NOMO-1 treated with dmso at 0.1 percent for 144 hours (cell line): ENCODE measurements around the gene PPIP5K2.
"Not testable (repeated sequence)": the region's sequence is repeated elsewhere in the genome, so short reads cannot be mapped to it uniquely, and the experiment has no call there.

Source experiments
- DNase-seq: peaks from one replicate; lab custom pipeline; 2025; ENCODE audit not compliant: unreplicated experiment; lab: John Stamatoyannopoulos, UW

Gene PPIP5K2

DNA sequence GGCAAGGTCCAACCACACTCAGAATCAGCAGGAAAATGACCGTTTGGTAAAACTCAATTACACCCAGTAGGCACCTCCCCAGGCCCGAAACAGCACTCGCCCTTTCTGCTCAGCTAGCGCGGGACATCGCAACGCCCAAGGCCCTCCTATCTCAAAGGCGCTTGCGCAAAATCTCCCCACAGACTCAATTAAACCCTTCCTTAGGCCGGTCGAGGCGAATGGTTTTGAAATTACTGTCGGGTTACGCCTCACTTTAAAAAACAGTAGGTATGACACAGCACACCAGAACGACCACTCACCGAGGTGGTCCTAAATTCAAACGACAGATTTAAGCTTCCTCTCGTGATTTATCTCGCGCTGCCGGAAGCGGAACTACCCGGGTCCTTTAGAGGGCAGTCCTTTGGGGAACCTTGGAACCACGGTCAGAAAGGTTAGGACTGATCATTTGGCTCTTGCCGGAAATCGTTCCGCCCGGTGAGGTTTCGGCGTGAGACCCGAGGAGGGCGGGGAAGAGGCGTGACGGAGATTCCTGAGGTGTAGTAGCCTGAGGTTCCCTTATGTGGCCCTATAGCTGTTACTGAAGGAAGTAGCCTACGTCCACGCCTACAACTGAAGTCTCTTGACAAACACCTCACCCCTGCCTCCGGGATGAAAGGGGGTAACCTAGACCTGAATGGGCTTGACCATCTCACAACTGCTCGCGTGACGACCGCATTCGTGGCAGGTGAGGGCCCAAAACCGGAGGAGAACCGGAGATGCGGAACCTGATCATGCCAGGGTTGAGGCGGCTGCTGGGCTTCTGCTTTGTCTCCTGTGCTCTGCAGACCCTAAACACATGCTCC is at the start of gene PPIP5K2, which contains the start of gene GIN1:
Gene PPIP5K2 (plus strand): TSS at position 537 of the 842 bp plus-strand sequence. CDS start 9,289 bp downstream, outside the sequence.
Gene GIN1 (minus strand): TSS at position 374 of the 842 bp plus-strand sequence. CDS start 11,431 bp downstream, outside the sequence.
- peak; percentile 98 for DNase-seq

DNA sequence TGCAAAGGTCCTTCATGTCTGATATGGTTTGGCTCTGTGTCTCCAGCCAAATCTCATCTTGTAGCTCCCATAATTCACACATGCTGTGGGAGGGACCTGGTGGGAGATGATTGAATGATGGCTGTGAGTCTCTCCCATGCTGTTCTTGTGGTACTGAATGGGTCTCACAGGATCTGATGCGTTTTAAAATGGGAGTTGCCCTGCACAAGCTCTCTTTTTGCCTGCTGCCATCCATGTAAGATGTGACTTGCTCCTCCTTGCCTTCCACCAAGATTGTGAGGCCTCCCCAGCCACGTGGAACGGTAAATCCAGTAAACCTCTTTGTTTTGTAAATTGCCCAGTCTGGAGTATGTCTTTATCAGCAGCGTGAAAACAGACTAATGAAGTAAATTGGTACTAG is 46.6 kb upstream of the PPIP5K2 start:
- DNase-seq, result not testable (repeated sequence)

- no peak for DNase-seq
Observed at GRCh38 chr5:103075442-103075841, 44.7 kb upstream of the PPIP5K2 start.

- DNase-seq, result no peak
Observed at GRCh38 chr5:103079796-103080195, 40.3 kb upstream of the PPIP5K2 start.

DNA sequence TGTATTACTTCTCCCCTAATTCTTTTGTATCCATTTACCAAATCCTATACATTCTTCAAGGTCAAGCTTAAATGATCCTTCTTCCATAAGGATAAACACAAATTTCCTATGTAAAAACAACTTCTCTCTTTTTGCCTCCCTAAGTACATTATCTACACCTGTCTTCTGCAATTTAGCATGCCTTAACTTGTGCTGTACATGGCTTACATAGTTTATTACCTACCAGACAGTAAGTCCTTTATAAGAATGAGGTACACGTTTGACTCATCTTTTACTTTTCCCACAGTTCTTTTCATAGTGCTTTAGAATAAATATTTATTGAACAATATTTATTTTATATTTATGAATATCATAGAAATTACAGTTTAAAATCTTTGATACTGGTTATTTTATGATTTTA is 33.6 kb upstream of the PPIP5K2 start:
- no peak for DNase-seq

DNA sequence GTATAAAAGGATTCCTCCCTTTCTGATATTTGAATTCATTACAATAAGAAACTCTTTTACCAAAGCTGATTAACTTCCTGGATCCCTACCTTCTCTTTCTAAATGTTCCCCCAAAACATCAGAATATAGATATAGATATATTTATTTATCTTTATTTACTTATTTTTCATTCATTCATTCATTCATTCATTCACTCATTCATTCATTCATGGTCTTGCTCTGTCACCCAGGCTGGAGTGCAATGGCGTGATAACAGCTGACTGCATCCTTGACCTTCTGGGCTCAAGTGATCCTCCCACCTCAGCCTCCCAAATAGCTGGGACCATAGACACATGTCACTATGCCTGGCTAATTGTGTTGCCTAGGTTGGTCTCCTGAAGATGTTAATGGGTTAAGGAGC is 30.8 kb upstream of the PPIP5K2 start:
- no peak for DNase-seq

DNA sequence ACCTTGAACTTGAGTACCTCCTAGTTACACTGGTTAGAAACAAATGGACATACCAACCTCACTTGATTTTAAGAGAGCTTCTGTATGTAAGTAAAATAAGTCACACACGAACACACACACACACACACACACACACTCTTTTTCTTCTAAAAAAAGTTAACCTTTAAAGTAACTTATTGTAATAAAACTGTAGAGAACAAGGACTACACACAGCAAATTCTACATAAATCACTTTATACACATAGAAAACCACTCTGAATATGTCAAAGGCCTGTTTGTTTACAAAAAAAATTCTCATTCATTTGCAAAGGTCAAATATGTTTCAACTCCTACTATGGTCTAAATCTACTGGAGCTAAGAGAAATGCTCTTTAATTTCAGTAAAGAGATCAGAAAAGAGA is 29.3 kb upstream of the PPIP5K2 start:
- DNase-seq, result no peak

DNA sequence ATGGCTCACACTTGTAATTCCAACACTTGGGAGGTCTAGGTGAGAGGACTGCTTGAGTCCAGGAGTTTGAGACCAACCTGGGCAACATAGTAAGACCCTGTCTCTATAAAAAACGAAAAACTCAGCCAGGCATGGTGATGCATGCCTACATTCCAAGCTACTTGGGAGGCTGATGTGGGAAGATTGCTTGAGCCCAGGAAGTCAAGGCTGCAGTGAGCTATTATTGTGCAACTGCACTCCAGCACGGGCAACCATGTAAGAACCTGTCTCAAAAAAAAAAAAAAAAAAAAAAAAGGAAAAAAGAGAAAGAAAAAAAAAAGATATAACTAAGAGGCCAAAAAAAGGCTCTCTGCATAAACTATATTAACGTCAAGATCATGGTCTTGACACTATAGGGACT is 27.4 kb upstream of the PPIP5K2 start:
- DNase-seq, result no peak

- no peak for DNase-seq
Observed at GRCh38 chr5:103093727-103094126, 26.4 kb upstream of the PPIP5K2 start.

DNA sequence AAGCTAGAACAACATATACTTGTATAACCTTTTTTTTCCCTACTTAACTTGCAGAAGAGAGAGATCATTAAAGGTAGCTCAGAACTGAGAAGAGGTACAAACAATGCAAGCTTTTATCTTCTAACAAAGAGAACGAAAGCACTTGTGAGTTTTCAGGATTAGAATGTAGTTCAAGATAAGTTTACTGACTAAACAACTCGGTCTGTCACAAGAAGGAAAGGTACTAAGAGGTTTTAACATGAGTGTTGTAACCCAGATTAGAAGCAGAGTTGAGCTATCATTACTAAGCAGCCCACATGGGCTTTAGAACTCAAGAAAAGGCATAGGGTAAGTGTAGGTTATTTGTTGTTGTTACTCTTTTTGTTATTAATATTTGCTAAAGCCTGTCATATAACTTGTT is 25.4 kb upstream of the PPIP5K2 start:
- DNase-seq, result no peak

DNA sequence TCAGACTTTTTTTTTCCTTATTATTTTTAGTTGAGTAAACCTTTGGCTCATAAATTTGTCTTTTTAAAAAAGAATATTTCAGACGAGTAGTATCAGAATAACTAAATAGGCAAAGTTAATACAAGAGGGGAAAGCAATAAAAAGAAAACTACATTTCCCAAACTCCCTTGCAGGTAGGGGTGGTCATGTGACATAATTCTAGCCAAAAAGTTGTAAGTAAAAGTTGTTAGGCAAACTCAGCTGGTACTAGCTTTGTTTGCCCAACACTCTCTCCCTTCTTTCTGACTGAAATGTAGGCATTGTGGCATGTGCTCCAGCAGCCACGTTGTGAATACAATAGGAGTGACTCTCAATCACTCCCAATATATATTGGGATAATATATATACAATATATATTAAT is 21.1 kb upstream of the PPIP5K2 start:
- DNase-seq, result no peak

DNA sequence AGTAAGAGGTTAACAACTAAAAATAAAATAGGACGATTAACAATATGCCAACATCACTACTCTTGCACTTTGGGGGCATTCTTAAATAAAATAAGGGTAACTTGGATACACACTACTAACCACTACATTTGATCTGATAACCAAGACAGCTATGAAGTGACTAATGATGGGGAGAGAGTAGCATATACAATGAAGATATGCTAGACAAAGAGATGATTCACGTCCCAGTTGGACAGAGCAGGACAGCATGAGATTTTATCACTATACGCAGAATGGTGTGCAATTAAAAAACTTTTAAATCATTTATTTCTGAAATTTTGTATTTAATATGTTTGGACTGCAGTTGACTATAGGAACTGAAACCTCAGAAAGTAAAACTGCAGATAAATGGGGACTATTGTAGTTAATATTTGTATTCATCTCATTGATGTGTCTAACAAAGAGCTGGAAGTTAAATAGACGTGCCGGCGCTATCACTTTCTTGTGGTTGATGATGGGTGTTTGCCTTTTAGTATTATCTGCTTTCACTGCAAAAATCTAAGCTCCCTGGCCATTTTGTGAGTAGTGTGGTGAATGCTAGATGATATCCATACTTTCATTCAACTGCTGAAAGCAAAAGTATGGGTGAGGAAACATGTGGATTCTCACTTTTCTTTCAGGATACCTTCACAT is 18.9 kb upstream of the PPIP5K2 start:
- no peak for DNase-seq

DNA sequence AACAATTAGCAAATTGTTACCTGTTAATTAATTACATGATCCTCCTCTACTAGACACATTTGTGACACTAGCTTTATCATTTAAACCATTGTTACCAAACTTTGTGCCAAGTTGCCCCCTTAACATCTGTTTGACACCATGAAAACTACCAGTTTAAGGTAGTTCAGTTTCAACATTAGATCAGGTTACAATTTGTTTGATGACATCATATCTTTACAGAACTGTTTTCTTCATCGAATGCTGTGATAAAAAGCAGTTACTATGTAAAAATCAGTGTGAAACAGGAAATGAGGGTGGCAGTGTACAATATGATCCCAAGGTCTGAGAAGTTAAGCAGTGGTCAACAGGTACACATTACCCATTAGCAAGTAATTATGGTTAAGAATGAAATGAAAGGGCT is 17.9 kb upstream of the PPIP5K2 start:
- no peak for DNase-seq

GRCh38 chr5:103108086-103108485 is 12.0 kb upstream of the PPIP5K2 start:
- DNase-seq, result no peak

DNA sequence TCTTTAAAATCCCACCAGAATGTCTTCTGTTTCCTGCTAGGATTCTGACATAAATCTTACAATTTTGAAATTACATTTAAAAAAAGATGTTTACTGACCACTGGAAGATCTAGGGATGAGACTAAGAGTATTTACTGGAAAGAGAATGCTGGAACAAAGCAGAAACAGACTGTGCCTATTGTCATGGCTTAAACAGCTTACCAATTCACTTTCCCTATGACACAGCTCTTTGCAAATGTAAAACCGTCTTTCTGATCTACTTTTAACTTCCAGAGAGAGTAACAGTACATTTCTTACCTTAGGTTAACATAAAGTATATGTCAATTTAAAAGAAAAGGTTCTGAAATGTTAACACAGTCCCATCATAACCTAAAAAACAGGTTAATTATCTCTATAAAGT is 10.8 kb upstream of the PPIP5K2 start:
- no peak for DNase-seq

GRCh38 chr5:103110403-103110802 is 9.7 kb upstream of the PPIP5K2 start:
- DNase-seq, result no peak

DNA sequence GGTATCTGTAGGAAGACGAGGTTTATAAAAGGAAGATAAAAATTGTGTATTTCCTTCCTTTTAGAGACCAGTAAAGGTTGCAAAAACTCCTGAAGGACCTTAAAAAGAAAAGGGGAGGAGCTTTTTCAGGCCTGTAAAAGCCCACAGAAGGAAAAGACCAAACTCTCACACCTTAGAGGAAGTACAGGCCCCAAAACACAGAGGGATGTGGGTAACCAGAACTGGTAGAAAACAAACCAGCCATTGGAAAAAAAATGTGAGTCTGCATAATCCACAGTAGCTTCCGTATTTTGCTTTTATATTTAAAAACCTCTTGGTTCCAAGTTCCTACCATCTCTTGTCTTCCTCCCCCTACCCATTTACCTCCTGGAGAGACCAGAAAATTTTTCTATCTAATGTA is 8.6 kb upstream of the PPIP5K2 start:
- peak; percentile 61 for DNase-seq

GRCh38 chr5:103112910-103113309 is 7.2 kb upstream of the PPIP5K2 start:
- no peak for DNase-seq

DNA sequence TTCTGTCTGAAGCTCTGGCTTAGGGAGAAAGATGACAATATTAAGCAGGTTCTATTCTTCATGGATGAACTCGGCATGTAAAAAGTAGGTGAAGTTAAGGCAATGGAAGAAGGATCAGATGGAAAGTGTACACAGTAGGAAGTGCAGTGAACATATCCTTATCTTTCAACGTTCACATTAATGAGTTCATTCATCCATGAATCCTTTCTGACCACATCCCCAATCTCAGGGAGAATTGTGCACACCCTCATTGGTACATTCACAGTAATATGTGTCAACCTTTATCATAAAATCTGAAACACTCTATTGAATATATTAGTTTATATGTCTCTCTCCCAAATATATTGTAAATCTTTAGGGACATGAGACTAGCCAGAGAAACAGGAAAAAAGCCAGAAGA is 5.7 kb upstream of the PPIP5K2 start:
- DNase-seq, result no peak

- DNase-seq, result no peak
Observed at GRCh38 chr5:103117471-103117991, 2.6 kb upstream of the PPIP5K2 start.

DNA sequence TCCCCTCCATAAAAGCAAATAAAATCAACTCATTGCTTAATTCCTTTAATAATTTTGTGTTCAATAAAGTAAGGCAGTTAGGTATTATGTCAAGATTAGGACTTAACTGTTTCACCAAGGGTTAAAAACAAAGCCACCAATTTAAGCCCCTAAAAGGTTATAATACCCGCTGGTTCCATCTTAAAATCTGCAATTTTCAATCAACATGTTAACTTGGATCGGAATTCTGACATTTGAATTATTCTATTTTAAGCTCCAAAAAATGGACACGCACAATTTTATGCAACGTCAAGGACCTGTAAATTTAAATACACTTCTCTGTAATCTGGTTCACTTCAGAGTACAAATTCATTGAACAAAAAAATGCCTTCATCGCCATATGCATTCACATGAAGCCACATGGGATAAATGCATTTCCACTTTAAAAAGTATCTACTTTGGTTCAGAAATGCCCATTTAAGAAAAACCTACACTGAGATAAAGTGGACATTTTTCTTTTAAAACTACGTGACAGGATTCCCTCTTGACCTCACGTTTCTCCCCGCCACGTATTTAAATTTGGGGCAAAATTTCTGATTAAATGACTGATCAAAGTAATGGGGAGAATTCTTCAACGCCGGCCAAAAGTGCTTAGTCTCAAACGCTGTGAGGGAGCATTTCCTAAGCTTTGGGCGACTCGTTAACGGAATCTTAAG is 884 bp upstream of the PPIP5K2 start:
- DNase-seq, result no peak
